Middle frontal gyrus (tissue), 1 donor: ENCODE results near the gene GRM7.

Source experiments
- DNase-seq: peaks from one replicate; pipeline ENCODE4 v3.0.0-alpha.2; 2015; ENCODE audit warnings: low spot score; ENCODE audit errors: extremely low spot score

Gene GRM7

GRCh38 chr3:7487763-7488162, 626.8 kb downstream of the GRM7 start:
- no peak for DNase-seq

- no peak for DNase-seq
Measured at GRCh38 chr3:7489417-7489816, 628.5 kb downstream of the GRM7 start.

- DNase-seq = no peak
Measured at GRCh38 chr3:7498715-7499114, 637.8 kb downstream of the GRM7 start.

- no peak for DNase-seq
Measured at GRCh38 chr3:7503431-7503830, 642.5 kb downstream of the GRM7 start.

DNA sequence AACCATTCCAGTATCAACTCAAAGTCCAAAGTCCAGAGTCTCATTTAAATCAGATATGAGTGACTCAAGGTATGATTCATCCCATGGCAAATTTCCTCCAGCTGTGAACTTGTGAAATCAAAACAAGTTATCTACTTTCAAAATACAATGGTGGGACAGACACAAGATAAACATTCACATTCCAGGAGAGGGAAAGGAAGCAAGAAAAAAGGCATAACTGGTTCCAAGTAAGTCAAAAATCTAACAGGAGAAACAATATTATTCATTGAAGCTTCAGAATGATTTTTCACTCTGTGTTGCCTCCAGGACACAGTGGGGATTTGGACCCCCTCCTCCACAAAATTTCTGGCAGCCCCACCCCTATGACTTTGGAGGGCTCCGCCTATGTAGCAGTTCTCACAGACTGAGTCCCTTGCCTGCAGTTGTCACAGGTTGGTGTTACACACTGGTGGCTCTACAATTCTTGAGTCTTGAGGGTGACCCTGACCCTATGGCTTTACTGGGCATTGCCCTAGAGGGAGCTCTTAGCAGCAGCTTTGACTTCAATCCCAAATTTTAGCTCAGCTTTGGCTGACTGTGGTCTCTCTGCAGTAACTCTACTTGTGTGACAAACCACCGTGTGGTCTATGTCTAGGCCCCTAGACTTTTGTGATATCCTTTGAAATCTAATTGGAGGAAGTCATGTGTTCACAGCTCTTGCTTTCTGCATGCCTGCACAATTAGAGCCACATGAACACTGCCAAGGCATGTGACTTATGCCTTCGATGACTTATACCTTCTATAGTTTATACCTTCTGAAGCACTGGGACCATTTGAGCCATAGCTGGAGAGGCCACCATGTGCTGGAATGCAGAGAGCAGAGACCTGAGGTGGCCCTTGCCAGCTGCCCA, 644.2 kb downstream of the GRM7 start:
- no peak for DNase-seq

GRCh38 chr3:7506606-7507180, 645.8 kb downstream of the GRM7 start:
- no peak for DNase-seq

GRCh38 chr3:7508821-7509220, 647.9 kb downstream of the GRM7 start:
- no peak for DNase-seq

- DNase-seq = no peak
Measured at GRCh38 chr3:7512048-7512447, 651.1 kb downstream of the GRM7 start.

DNA sequence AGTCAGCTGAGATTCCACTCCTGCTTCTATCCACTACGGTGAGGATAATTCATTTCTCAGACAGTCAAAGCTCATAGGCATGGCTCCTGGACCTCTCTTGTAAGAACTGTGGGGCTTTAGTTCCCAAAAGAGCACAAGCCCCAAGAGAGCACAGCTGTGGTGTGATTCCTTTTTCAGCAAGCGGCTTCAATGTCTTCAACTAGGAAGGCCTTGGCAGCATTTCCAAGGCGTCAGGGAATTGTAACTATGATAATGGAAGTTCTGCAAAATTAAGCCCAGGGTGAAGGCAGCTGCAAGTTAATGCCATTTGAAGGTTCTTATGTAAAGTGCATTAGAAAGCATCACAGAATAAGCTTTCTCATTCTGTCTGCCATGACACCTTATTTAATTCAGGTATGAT, 657.1 kb downstream of the GRM7 start:
- DNase-seq = no peak

- DNase-seq = no peak
Measured at GRCh38 chr3:7518456-7518855, 657.5 kb downstream of the GRM7 start.

GRCh38 chr3:7520059-7520458, 659.1 kb downstream of the GRM7 start:
- DNase-seq = no peak

DNA sequence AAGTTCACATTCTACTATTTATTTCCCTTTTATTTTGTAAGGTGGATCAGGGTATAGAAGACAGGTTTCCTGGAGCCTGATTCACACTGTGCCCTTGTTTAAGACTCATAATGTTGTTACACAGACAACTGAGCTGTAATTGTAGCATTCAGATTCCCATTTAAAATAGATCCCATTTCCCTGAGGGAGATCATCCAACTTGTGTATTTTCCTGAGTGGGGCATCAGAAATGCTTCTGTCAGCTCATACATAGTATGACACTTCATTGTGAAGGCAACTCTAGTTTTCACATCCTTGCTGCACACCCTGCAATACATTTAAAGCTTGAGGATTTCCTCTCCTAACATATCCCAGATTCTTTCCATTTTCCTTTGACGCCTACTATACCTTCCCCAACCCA, 659.7 kb downstream of the GRM7 start:
- no peak for DNase-seq

GRCh38 chr3:7536510-7536909, 675.6 kb downstream of the GRM7 start:
- DNase-seq = no peak

DNA sequence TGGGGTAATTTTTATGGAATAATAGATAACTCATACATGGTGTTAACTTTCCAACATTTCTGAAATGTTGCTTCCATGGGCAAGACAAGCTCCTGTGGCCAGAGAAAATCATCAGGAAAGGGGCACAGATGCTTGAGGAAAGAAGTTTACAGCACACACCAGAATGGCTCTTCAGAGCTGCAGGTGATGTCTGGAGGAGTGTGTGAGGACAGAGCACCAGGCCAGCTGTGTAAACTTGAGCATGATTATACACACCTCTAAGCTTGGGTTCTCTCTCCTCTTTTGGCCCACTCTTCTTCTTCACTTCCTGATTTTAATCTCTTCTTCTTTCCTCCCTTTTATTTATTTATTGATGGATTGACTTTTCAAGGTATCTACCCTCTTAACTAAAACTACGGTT, 676.0 kb downstream of the GRM7 start:
- DNase-seq = no peak

DNA sequence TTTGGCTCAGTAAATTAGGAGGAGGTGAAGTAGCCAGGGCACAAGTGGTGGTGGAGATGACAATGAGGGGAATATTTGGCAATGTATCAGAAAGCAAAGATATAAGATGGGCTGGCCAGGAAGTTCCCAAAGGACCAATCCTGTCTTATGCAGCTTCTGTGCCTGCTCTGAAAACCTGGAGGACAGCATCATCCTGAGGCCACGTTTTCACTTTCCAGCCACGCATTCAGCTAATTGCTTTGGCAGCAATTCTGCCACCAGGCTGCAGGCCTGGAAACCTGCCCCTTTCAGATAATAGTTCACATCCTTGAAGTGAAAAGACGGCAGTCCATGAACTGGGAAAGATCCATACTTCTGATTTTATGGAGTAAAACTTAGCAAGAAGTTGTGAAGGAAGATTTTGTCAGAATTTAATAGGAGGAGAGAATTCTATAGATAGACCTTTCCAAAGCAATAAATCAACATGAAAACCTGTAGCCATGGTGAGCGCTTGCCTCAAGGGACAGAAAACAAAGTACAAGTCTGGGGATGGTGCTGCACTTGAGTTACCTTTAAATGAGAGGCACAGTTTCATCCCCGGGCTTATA, 682.5 kb downstream of the GRM7 start:
- no peak for DNase-seq

DNA sequence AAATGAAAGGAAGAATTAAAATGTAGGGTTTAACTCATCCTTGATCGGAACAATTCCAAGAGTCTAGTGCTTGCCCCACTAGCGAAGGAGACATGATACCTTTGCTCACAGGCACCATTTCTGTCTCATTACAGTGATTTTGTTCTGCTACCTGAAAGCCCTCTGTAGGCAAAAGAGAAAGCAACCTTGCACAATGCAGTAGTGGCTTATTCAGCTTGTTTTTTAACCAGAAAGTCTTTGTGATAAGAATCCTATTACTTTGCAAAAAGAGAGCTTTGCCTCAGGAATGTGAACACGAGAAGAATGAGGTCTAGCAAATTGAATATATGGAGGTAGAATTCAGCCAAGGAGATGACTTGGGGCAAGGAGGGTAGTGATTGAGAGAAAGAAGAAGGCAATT, 684.4 kb downstream of the GRM7 start:
- no peak for DNase-seq

DNA sequence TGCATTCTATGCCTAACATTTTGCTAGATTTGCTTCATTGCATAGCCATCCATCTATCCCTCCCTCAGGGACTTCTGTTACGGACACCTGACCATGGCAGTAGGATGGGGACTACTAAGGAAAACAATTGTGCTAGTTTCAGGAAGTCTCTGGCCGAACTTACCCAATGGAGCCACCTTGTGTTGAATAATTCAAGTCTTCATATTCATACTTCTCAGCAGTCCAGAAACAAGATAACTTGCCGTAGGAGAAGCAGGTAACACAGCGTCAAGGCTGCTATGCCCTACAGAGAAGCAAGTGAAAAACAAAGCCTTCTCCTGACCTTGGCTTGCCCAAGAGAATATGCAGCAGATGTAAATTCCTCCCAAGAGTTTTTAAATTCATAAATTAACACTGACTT, 685.3 kb downstream of the GRM7 start:
- DNase-seq = no peak

- DNase-seq = no peak
Measured at GRCh38 chr3:7547826-7548225, 686.9 kb downstream of the GRM7 start.

DNA sequence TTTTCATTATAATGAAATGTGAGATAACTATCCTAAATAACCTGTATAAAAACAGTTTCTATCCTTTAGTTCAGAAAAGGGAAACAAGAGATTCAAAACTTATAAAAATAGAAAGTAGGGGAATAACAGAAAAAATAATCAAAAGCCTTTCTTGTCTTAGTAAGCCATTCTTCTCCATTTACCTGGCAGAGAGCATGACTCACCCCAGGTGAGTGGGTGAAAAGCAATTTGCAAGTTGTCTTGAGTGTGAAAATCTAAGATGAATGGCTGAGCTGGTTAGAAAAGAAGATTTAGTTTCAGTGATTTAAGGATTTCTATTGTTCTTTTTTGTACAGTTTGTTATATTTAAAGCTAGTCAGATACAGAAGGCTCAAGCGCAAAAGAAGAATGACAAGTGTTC, 702.0 kb downstream of the GRM7 start:
- no peak for DNase-seq

- DNase-seq = no peak
Measured at GRCh38 chr3:7565574-7565973, 704.7 kb downstream of the GRM7 start.

GRCh38 chr3:7567160-7567559, 706.2 kb downstream of the GRM7 start:
- DNase-seq = no peak

GRCh38 chr3:7568526-7569184, 707.7 kb downstream of the GRM7 start:
- no peak for DNase-seq
